Psoas muscle (tissue), 8 donors: ENCODE data around the gene LRRC23. TPM values are rescaled to one million over a fixed set of nuclear protein-coding genes. Genes with fewer than 3 reads are reported as not detected.

ENCODE experiments used
- ATAC-seq, 4 donors: fragments of 200-7000 bp; cut with Tn5 transposase; one replicate each; pipeline ENCODE4 v1.9.1; 2020; ENCODE audit warnings: moderate library complexity in 3 of 4, mild to moderate bottlenecking in 2 of 4
- DNase-seq, 2 donors: peaks; one replicate each; pipeline ENCODE4 v3.0.0-alpha.2; 2020
- H3K27ac ChIP-seq: fragments of 200-600 bp; one replicate; pipeline ENCODE4 v1.8.0; 2022
- H3K27me3 ChIP-seq, 3 donors: fragments of 200-600 bp in 1 of 3; one replicate each; pipeline versions ENCODE4 v1.6.1 to v1.8.0; 2013 to 2022; ENCODE audit warnings: low read length in 2 of 3, mild to moderate bottlenecking in 2 of 3, moderate library complexity in 1 of 3; ENCODE audit not compliant: insufficient read depth in 3 of 3
- H3K36me3 ChIP-seq, 2 donors: fragments of 200-600 bp in 1 of 2; one replicate each; pipeline versions ENCODE4 v1.6.1 to v1.8.0; 2013 to 2022; ENCODE audit warnings: low read depth in 1 of 2, mild to moderate bottlenecking in 1 of 2, moderate library complexity in 1 of 2; ENCODE audit not compliant: insufficient read depth in 1 of 2
- H3K4me1 ChIP-seq: fragments of 200-600 bp; one replicate; pipeline ENCODE4 v1.8.0; 2022
- H3K4me3 ChIP-seq: fragments of 200-600 bp; one replicate; pipeline ENCODE4 v1.8.0; 2022; ENCODE audit warnings: mild to moderate bottlenecking
- H3K9me3 ChIP-seq: fragments of 200-600 bp; one replicate; pipeline ENCODE4 v1.8.0; 2022
- WGBS, 3 donors: extraction: QIAGEN DNeasy Blood & Tissue Kit; methylation state at CpG; one replicate each; pipeline versions ENCODE4 v1.1.6 to v1.1.7; 2013; 5-methylcytosine and 5-hydroxymethylcytosine counted together
- intact Hi-C, 2 donors: fragments of 100-400 bp; cut with DNase I; formaldehyde crosslinking; loops; one replicate each; pipeline versions ENCODE4 v1.11.0 to v1.14.2; 2022
- polyA plus RNA-seq, 3 donors: library from polyadenylated mRNA; stranded (reverse); fragments of 200-250 nt; gene quantifications; one replicate each; pipeline ENCODE4 v1.2.3, GENCODE V29; 2013
- total RNA-seq, 4 donors: library from RNA; stranded (reverse); fragmentation: NEBNext Ultra II Directional in 2 of 4; extraction: Animal tissue kit (Norgen Biotek cat#: 25700) in 2 of 4; gene quantifications; one replicate each; pipeline versions ENCODE4 v1.2.1 to v1.2.4, GENCODE V29; 2021 to 2023
- TF ChIP-seq, protein P1 (sequence below): fragments of 200-600 bp; IDR thresholded peaks from one replicate; pipeline ENCODE4 v1.8.0; 2022; ENCODE audit warnings: antibody characterized with exemption
- donor health status: healthy with polysubstance abuse.
- donor health status: DM: no; HTN: no; CAD: no; lungs with moderate emphysema.
- donor health status: Bipolar disorder and iron deficiency.
- donor health status: healthy.
- donor health status: DM: yes; HTN: yes; CAD: no.
- donor health status: DM: no; HTN: no; CAD: no.
- donor health status: DM: no; HTN: no; CAD: no.
- donor health status: DM: yes; HTN: yes; CAD: no.

The LRRC23 gene
- total and polyA plus RNA-seq, 7 donors = 9.5 to 29.0 (median 13.1) TPM

DNA sequence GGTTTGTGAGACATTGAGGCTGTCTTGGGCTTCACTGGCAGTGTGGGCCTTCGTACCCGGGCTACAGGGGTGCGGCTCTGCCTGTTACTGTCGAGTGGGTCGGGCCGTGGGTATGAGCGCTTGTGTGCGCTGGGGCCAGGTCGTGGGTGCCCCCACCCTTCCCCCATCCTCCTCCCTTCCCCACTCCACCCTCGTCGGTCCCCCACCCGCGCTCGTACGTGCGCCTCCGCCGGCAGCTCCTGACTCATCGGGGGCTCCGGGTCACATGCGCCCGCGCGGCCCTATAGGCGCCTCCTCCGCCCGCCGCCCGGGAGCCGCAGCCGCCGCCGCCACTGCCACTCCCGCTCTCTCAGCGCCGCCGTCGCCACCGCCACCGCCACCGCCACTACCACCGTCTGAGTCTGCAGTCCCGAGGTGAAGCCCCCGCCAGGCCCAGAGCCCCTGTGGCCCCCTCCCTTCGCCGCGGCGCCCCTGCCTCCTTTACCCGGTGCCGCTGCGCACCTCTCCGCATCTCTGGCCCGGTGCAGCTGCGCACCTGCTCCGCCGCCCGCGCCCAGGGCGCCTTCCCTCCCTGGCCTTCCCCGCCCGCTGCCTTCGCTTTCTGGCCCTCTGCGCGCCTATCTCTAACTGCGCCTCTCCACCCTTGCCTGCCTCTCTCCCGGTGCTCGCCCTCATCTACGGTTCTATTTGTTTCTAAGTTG is 9.8 kb downstream of the LRRC23 start, which contains the start of gene ENO2:
Gene ENO2 (plus strand): TSS at position 335 of the 701 bp plus-strand sequence. CDS start 1,253 bp downstream, outside the sequence.
- ATAC-seq = peak; percentile 85 to 93 (median 90)
- TF ChIP-seq, protein P1, sequence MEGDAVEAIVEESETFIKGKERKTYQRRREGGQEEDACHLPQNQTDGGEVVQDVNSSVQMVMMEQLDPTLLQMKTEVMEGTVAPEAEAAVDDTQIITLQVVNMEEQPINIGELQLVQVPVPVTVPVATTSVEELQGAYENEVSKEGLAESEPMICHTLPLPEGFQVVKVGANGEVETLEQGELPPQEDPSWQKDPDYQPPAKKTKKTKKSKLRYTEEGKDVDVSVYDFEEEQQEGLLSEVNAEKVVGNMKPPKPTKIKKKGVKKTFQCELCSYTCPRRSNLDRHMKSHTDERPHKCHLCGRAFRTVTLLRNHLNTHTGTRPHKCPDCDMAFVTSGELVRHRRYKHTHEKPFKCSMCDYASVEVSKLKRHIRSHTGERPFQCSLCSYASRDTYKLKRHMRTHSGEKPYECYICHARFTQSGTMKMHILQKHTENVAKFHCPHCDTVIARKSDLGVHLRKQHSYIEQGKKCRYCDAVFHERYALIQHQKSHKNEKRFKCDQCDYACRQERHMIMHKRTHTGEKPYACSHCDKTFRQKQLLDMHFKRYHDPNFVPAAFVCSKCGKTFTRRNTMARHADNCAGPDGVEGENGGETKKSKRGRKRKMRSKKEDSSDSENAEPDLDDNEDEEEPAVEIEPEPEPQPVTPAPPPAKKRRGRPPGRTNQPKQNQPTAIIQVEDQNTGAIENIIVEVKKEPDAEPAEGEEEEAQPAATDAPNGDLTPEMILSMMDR = no peak
- Histone ChIP-seq H3K36me3 (no peaks in the 10 kb centered on the region), H3K4me3 (peak within 1 kb of the TSS; percentile 68), H3K9me3 (no peaks in the 10 kb centered on the region), H3K27me3 (peaks cover 0 to 20% (median 17%) of the 10 kb centered on the region in 3 donors), H3K4me1 (no peaks in the 10 kb centered on the region), H3K27ac (peak within 1 kb of the TSS; percentile 50)
- intact Hi-C loops = no loop called here
- WGBS, 3 donors = 0 to 1% (median 1%) methylated on average over 33 to 68 of the region's 68 CpGs
- peak; percentile 83 to 86 for DNase-seq

DNA sequence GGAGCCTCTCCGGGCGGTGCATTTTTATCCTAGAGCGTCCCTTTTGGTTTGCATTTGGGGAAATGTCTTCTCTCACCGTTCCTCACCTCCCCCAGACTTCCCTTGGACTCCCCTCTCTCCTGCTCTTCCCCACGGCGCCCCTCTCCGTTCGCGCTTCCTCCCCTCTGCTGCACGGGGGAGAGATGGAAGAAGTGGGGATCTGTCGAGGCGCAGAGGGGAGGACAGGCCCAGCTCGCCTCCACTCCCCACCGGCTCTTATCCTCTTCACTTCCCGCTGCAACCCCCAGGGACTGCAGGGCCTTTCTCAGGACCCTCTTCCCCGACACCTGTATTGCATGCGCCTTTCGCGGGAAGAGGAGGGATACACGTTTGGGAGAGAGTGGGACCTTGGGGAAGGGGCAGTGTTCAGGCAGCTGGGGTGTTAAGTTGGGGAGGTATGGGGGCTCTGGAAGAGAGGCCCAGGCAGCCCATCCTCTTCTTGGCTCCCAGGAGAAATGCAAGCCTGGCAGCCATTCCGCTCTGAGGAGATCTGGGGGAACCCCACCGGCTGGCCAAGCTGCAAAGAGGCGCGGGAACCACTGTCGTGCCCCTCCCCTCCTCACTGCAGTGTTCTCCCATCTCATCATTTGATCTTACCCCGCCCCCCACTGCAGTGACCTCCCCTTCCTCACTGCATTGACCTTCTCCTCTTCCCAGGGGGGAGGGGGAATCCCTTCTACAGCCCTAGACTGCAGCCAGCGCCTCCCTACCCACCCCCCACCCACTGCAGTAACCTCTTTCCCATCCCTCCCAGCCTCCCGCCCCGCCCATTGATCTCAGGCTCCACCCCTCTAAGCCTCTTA is 10.5 kb downstream of the LRRC23 start:
- Histone ChIP-seq H3K27me3 (peaks cover 0 to 20% (median 17%) of the 10 kb centered on the region in 3 donors), H3K4me1 (no peaks in the 10 kb centered on the region), H3K9me3 (no peaks in the 10 kb centered on the region), H3K36me3 (no peaks in the 10 kb centered on the region), H3K4me3 (peak overlapping the region; percentile 68), H3K27ac (peak overlapping the region; percentile 7)
- WGBS, 3 donors = 22 to 29% (median 26%) methylated on average over 26 to 29 of the region's 29 CpGs
- ATAC-seq = peak in 1 of 4 donors; percentile 5
- DNase-seq = no peak
- intact Hi-C loops = no loop called here
- TF ChIP-seq, protein P1 = no peak

DNA sequence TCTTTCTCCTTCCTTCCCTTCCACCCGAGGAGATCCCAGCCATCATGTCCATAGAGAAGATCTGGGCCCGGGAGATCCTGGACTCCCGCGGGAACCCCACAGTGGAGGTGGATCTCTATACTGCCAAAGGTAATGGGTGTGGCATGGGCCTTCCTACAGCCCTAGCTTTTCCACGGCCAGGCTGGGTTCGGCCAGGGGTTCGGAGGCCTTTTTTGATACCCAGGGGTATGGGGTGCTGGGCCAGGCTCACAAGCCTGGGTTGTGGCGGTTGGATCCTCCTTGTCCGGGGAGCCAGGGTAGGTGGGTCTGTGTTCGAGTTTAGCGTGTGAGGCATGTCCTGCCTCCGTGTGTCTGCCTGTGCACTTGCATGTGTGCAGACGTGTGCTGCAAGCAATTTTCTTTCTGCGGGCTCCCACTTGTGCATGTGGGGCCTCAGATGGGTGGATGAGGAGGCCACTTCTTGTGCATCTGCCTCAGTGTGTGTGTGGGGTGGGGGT is 11.2 kb downstream of the LRRC23 start:
- TF ChIP-seq, protein P1 = no peak
- ATAC-seq (no peak), DNase-seq (no peak)
- H3K27ac ChIP-seq = no peak overlapping the region
- H3K36me3 ChIP-seq = no peaks in the 10 kb centered on the region
- intact Hi-C loops = no loop called here
- no peak overlapping the region for H3K4me3 ChIP-seq
- H3K4me1 ChIP-seq = no peaks in the 10 kb centered on the region
- no peaks in the 10 kb centered on the region for H3K9me3 ChIP-seq
- WGBS, 3 donors = 82 to 87% (median 83%) methylated on average over 14 of the region's 14 CpGs
- H3K27me3 ChIP-seq = peaks cover 0 to 20% (median 17%) of the 10 kb centered on the region in 3 donors

DNA sequence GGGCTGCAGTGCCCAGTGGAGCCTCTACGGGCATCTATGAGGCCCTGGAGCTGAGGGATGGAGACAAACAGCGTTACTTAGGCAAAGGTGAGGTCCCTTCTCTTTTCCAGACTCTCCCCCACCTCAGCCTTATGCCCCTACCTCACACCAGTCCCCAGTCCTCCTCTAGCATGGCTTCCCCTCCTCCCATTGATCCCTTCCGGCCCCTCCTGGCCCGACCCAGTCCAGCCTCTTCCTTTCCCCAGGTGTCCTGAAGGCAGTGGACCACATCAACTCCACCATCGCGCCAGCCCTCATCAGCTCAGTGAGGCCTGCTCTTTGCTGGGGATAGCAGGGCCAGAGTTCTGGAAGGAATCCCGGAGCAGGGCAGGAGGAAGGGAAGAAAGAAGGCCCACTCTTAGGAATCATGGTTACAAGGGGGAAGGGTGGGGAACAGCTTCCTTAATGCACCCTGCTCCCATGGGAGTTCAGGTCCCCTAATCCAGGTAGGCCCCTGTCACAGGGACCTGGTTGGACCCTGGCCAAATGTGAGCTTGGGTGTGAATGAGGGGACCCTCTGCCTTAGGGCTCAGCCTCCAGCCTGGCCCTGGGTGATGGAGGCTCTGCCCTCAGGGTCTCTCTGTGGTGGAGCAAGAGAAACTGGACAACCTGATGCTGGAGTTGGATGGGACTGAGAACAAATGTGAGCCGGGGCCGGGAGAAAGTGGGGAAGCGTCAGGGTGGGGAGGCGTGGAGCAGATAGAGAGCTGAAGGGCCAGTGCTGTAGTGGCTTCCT is 12.0 kb downstream of the LRRC23 start:
- Histone ChIP-seq H3K36me3 (no peaks in the 10 kb centered on the region), H3K4me1 (no peaks in the 10 kb centered on the region), H3K27ac (no peak overlapping the region), H3K4me3 (no peak overlapping the region), H3K27me3 (peaks cover 0 to 20% (median 17%) of the 10 kb centered on the region in 3 donors), H3K9me3 (no peaks in the 10 kb centered on the region)
- DNase-seq = no peak
- no peak for ATAC-seq
- 87 to 91% (median 90%) methylated on average over 11 of the region's 11 CpGs for WGBS, 3 donors
- TF ChIP-seq, protein P1 = no peak
- intact Hi-C loops = no loop called here
